ENCODE results near the gene SLC49A4.

Gene SLC49A4

GRCh38 chr3:122930063-122930997, 135.5 kb downstream of the SLC49A4 start:
- no peak overlapping the region for H3K27ac ChIP-seq (ENCODE audit: low read depth, low read length)
- no peaks in the 10 kb centered on the region for H3K79me2 ChIP-seq (ENCODE audit: insufficient read depth, low read length)
- no peaks in the 10 kb centered on the region for H3K9me3 ChIP-seq (ENCODE audit: insufficient read depth, low read length)
- H3K27me3 ChIP-seq (ENCODE audit: low read length): no peaks in the 10 kb centered on the region
- H3K9me2 ChIP-seq (replicated peaks; ENCODE audit: insufficient read depth, low read length): no peaks in the 10 kb centered on the region
- TF ChIP-seq CTCF (IDR thresholded peaks at IDR 0.05; ENCODE audit: insufficient read depth, low read length, poor library complexity, severe bottlenecking): no peak
- no peak for TF ChIP-seq EZH2phosphoT487 (conservative IDR thresholded peaks at IDR 0.05; ENCODE audit: low read length)
- H3K9ac ChIP-seq (ENCODE audit: low read length): no peak overlapping the region
- H3K36me3 ChIP-seq (ENCODE audit: low read length): no peaks in the 10 kb centered on the region
- no peak overlapping the region for H3K4me3 ChIP-seq (ENCODE audit: insufficient read depth, low read length, poor library complexity, severe bottlenecking)
- no peaks in the 10 kb centered on the region for H3F3A ChIP-seq (ENCODE audit: insufficient read depth)
- no peak overlapping the region for H3K4me2 ChIP-seq (ENCODE audit: low read depth, low read length, poor library complexity, severe bottlenecking)
- H2AFZ ChIP-seq (ENCODE audit: low read depth, low read length, severe bottlenecking): no peak overlapping the region
- H4K20me1 ChIP-seq (ENCODE audit: low read depth, low read length): no peaks in the 10 kb centered on the region

Measured in SU-DHL-6 (cell line).